ENCODE results near the gene ZNF91.
A peak's percentile ranks its signal among the peaks of the same experiment; 100 is the strongest.
"Not testable (repeated sequence)": the region's sequence is repeated elsewhere in the genome, so short reads cannot be mapped to it uniquely, and the experiment has no call there.

The ZNF91 gene

GRCh38 chr19:23394511-23394910, 760 bp downstream of the ZNF91 start:
- DNase-seq = peak; percentile 42 to 63

DNA sequence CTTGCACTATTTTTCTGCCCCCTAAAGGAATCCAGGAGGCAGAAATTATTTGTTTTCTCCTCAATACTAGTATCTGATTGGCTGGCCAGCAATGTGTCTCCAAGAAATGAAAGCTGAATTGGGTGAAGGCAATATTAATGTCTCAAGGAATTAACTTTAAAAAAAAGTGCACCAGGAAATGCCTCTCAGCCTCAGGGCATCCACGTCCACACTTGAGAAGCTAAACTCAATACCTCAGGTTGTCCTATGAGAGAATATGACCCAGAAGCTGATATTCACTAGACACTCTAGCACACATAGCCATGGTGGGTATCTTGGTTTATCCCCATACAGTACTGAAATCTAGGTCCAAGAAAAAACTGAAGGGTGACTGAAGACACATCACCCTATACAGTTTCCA, 2.1 kb downstream of the ZNF91 start:
- no peak for DNase-seq

DNA sequence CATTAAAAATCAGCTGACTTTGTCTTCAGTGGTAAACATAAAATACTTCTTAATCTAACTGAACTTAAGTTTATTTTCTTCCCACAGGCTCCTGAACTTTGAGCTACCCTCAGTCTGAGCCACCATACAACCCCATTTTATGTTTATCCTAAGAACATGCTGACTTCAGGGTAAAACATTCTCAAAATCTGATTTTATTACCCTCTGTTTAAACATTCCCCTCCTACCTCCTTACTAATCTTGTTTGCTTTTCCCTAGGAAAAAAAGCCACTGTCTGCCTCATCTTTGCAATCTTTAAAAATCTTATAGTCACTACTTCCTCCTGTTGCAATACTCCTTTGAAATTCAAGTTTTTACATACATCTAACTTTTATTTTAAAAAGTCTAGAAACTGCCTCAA, 4.0 kb downstream of the ZNF91 start:
- no peak for DNase-seq

DNA sequence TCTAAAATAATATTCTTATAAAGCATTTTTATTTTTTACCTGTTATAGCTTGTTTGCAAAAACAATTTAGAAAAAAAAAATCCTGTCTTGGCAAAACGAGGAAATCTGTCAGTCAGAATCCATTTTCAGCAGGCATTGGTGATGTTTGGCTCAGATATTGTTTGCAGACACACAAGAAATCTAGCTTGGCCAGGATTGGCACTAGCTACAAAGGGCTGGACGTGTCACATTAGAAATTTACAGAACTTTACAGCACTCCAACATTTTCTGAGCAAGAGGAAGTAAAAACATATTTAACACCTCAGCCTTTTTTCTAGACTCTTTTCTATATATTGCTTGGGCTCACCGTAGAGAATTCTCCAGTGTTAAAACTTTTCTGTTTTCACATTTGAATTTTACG, 9.9 kb downstream of the ZNF91 start:
- DNase-seq = no peak

DNA sequence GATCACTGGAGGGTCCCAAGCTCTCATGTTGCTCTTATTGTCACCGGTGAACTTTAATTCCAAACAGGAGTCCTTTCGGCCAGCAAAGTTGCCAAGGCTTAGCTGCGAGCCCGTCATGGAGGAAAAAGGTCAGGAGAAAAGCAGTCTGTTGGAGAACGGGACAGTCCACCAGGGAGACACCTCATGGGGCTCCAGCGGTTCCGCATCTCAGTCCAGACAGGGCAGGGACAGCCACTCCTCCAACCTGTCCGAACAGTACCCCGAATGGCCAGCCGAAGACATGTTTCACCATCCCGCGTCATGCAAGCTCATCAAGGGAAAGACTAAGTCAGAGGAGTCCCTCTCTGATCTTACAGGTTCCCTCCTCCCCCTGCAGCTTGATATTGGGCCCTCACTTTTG, 10.4 kb downstream of the ZNF91 start:
- DNase-seq = no peak

GRCh38 chr19:23384166-23384565, 11.1 kb downstream of the ZNF91 start:
- no peak for DNase-seq

DNA sequence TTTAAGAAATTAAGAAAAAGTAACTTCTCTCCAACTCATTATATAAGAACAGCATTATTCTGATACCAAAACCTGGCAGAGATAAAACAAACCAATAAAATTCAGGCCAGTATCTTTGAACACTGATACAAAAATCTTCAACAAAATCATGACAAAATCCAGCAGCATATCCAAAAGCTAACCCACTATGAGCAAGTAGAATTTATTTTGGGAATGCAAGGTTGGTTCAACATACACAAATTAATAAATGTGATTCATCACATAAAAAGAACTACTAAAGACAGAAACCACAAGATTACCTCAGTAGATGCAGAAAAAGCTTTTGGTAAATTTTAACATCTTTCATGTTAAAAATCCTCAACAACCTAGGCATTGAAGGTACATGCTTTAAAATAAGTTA, 12.3 kb downstream of the ZNF91 start:
- DNase-seq = no peak

DNA sequence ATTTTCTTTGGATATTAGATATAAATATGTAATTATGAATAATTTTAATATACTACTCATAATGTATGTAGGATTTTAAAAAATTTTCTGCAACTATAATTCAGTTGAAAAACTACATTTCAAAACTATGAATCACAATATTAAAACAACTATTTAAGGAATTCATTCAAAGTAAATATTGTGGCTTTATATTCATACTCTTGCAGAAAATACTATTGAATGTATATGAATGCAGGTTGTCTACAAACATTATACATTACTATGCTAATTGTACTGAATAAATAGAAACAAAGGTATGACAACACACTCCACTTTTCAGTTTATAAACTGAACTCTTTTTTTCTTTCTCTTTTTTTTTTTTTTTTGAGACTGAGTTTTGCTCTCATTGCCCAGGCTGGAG, 14.2 kb downstream of the ZNF91 start:
- DNase-seq = no peak

DNA sequence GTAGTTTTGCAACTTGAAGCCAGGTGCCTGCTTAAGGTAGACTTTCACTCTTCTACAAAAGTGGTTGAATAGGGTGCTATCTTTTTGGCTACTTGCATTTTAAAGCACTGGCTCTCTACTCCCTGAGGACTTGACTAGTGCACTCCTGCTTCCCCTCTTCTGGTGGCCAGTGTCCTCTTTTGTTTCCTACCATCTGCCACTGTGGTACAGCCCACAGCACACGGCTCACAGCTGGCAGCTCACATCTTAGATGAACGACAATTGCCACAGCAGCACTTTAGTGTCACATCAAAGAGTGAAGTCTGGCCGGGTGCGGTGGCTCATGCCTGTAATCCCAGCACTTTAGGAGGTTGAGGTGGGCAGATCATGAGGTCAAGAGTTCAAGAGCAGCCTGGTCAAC, 15.6 kb downstream of the ZNF91 start:
- DNase-seq = peak in 1 of 2 donors; percentile 20

DNA sequence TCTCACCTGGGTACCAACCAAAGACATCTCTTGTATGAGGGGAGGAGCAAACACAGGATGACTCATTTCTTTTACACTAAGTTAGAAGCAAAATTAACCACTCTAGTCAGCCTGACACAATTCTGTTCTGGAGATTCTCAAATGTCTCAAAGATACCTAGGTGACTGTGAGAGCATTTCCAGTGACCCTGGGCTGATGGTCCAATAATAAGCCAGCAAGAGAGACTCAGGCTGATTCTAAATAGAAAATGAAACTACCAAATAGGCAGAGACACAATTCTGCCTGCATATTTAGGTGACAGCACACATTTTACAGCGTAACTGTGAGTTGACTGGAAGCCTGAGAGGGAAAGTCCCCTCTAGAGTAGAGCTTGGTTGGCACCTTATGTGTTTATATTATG, 16.3 kb downstream of the ZNF91 start:
- DNase-seq = peak in 1 of 2 donors; percentile 6

- no peak for DNase-seq
Measured at GRCh38 chr19:23377276-23377675, 18.0 kb downstream of the ZNF91 start.

DNA sequence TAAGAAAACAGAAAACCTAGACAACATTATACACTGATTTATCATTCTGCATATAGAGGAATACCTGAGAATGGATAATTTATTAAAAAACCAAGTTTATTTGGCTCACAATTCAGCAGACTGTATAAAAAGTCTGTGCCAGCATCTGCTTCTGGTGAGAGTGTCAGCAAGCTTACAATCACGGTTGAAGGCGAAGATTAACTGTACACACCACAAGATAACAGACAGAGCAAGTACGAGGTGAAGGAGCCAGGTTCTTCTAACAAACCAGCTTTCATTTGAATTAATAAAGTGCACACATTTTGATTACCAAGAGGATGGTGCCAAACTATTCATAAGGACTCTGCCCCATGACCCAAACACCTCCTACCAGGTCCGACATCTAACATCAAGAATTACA, 28.8 kb downstream of the ZNF91 start:
- DNase-seq = no peak

- not testable (repeated sequence) for DNase-seq
Measured at GRCh38 chr19:23366031-23366430, 29.2 kb downstream of the ZNF91 start.

GRCh38 chr19:23365222-23365621, 30.0 kb downstream of the ZNF91 start:
- DNase-seq = no peak

- not testable (repeated sequence) for DNase-seq
Measured at GRCh38 chr19:23361843-23362242, 33.4 kb downstream of the ZNF91 start.

GRCh38 chr19:23351806-23352205, 43.5 kb downstream of the ZNF91 start:
- no peak for DNase-seq

DNA sequence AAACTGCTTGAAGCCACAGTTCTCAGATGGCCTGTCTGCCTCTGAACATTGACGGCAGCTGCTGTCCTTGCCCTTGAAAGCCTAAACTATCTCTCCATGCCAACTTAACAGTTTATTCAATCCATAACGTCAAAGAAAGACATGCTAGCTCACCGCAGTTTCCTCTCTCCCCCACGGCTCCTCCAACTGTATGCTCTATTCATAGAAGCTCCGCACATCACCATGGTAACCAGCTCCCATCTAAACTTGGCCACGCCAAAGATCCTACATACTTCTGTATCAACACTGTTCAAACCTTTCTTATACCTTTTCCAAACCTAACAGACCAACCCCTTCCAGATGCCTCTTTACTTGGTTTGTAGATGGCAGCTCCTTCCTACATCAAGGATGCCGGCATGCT, 48.6 kb downstream of the ZNF91 start:
- DNase-seq = no peak

- DNase-seq = no peak
Measured at GRCh38 chr19:23345838-23346237, 49.4 kb downstream of the ZNF91 start.

DNA sequence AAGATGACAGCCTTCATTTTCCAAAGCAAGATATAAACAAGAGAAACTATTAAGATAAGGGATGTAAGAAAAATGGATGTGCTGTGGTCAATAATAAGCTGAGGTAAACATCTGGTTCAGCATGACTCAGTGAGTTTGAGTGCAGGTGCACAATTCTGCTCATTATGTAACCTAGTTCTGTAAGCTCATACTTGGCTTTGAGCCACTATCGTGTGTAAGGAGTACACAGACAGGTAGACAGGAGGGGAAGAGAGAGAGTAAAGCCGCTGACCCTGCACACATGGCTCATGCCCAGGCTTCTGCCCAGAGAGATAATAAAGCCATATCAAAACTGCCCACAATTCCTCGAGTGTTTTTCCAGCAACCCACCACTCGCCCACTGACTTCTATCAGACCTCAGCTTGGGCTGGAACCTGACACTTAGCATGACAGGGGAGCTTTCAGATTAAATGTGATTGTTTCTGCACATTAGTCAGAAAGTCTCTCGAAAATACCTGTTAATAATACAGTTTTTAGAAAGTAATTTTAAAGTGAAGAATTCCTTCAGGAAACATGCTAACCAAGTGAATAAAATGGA, 51.7 kb downstream of the ZNF91 start:
- no peak for DNase-seq

GRCh38 chr19:23328211-23328610, 67.1 kb downstream of the ZNF91 start:
- no peak for DNase-seq

- no peak for DNase-seq
Measured at GRCh38 chr19:23321953-23322549, 73.2 kb downstream of the ZNF91 start.

- DNase-seq = not testable (repeated sequence)
Measured at GRCh38 chr19:23321403-23321802, 73.9 kb downstream of the ZNF91 start.

DNA sequence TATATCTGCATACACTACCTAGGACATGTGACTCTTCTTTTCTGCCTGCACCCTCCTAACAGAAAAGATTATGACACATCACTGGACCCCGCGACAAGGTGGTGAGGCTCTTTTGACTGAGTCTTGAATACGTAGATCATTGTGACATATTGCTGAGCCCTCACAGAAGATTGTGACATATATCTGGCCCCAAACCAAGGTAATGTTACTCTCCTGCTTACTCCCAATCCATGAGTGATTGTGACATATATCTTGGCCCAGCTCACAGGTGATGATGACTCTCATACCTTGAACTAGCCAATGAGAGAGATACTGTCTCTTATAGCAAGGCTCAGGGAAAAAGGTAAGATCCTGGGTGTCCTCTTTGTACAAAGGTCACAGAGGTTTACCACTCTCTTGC, 75.7 kb downstream of the ZNF91 start:
- not testable (repeated sequence) for DNase-seq

- not testable (repeated sequence) for DNase-seq
Measured at GRCh38 chr19:23318941-23319340, 76.3 kb downstream of the ZNF91 start.

DNA sequence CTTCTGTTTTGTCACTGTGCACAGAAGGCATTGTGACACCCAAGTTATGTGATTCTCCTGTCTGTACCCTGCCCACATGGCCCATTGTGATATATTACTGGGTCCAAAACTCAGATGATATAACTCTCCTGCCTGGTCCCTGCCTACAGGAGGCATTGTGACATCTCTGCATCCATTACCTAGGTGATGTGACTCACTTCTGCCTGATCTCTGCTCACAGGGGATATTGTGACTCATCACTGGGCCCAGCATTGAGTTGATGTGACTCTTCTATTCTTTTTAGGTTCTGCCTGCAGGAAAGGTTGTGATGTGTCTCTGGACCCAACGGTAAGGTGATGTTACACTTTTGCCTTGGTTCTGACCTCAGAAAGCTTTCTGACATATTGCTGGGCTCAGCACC, 77.1 kb downstream of the ZNF91 start:
- no peak for DNase-seq
